GM18499 (cell line): ENCODE results near the gene EXT2.

Source experiments
- ATAC-seq: cut with Tn5 transposase; IDR thresholded peaks from one replicate; pipeline ENCODE4 v1.9.1; 2021; ENCODE audit warnings: moderate number of reproducible peaks; ENCODE audit not compliant: insufficient read depth, unreplicated experiment

Gene EXT2

GRCh38 chr11:44128729-44129128 is 33.3 kb downstream of the EXT2 start:
- no peak for ATAC-seq

GRCh38 chr11:44130751-44131150 is 35.3 kb downstream of the EXT2 start:
- ATAC-seq = no peak

GRCh38 chr11:44133335-44133946 is 38.0 kb downstream of the EXT2 start:
- no peak for ATAC-seq

- no peak for ATAC-seq
These were observed 39.1 kb downstream of the EXT2 start for GRCh38 chr11:44134625-44135024.

GRCh38 chr11:44136176-44136945 is 40.9 kb downstream of the EXT2 start:
- ATAC-seq = no peak

- ATAC-seq = no peak
These were observed 41.6 kb downstream of the EXT2 start for GRCh38 chr11:44137057-44137456.

- no peak for ATAC-seq
These were observed 42.8 kb downstream of the EXT2 start for GRCh38 chr11:44138286-44138685.

- ATAC-seq = no peak
These were observed 43.5 kb downstream of the EXT2 start for GRCh38 chr11:44138980-44139379.

- ATAC-seq = no peak
These were observed 44.3 kb downstream of the EXT2 start for GRCh38 chr11:44139565-44140330.

- ATAC-seq = no peak
These were observed 44.9 kb downstream of the EXT2 start for GRCh38 chr11:44140372-44140771.

- no peak for ATAC-seq
These were observed 45.3 kb downstream of the EXT2 start for GRCh38 chr11:44140805-44141204.

- ATAC-seq = no peak
These were observed 48.8 kb downstream of the EXT2 start for GRCh38 chr11:44143987-44144909.

- ATAC-seq = no peak
These were observed 49.7 kb downstream of the EXT2 start for GRCh38 chr11:44145011-44145775.

- ATAC-seq = no peak
These were observed 51.5 kb downstream of the EXT2 start for GRCh38 chr11:44146931-44147330.

- ATAC-seq = no peak
These were observed 52.3 kb downstream of the EXT2 start for GRCh38 chr11:44147751-44148150.

GRCh38 chr11:44149651-44150050 is 54.2 kb downstream of the EXT2 start:
- no peak for ATAC-seq

GRCh38 chr11:44150401-44150800 is 54.9 kb downstream of the EXT2 start:
- no peak for ATAC-seq

GRCh38 chr11:44157019-44157418 is 61.5 kb downstream of the EXT2 start:
- ATAC-seq = no peak

GRCh38 chr11:44158384-44158783 is 62.9 kb downstream of the EXT2 start:
- no peak for ATAC-seq
